ENCODE measurements around the gene RTN4RL1.

RTN4RL1 gene

GRCh38 chr17:1948517-1948825 lies 76.7 kb downstream of the RTN4RL1 start:
- DNase-seq (ENCODE audit: low read depth): no peak

GRCh38 chr17:1947743-1948516 lies 77.2 kb downstream of the RTN4RL1 start:
- DNase-seq (ENCODE audit: low read depth): no peak

- DNase-seq (ENCODE audit: low read depth): no peak
Observed at GRCh38 chr17:1947229-1947742, 77.8 kb downstream of the RTN4RL1 start.

- DNase-seq (ENCODE audit: low read depth): no peak
Observed at GRCh38 chr17:1946021-1946932, 78.9 kb downstream of the RTN4RL1 start.

DNA sequence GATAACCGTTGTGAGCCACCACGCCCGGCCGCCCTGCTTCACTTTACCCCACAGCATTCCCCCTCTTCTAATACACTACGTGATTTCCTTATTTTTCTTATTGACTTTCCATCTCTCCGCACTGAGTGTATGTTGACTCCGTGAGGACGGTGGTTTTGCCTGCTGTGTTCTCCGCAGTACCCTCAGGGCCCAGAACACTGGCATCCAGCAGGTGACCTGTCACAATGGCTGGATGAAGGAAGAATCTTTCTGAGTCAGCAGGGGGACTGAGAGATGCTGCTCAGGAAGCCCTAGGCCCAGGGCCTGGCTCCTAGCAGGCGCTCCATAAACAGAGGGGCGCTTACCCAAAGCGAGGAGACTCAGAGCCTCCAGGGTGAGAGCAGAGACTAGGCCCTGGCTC lies 79.5 kb downstream of the RTN4RL1 start:
- no peak for DNase-seq (ENCODE audit: low read depth)

DNA sequence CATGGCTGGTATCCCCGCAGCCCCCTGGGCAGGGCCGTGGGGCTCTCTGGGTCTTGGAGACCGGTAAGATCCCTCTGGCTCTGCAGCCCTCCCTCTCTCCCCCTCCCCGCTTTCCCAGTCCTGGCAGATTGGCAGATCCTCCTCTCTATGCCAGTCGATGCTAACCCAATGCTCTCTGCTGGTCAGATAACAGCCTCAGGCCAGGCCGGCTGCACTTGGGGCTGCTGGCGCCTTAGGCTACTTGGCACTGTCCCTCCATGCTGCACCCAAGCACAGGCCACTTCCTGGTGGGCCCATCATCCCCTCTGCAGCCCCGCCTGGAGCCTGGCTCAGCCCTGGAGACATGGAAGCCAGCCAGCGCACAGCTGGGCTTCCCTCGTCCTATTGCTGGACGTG lies 81.7 kb downstream of the RTN4RL1 start:
- DNase-seq (ENCODE audit: low read depth): no peak

DNA sequence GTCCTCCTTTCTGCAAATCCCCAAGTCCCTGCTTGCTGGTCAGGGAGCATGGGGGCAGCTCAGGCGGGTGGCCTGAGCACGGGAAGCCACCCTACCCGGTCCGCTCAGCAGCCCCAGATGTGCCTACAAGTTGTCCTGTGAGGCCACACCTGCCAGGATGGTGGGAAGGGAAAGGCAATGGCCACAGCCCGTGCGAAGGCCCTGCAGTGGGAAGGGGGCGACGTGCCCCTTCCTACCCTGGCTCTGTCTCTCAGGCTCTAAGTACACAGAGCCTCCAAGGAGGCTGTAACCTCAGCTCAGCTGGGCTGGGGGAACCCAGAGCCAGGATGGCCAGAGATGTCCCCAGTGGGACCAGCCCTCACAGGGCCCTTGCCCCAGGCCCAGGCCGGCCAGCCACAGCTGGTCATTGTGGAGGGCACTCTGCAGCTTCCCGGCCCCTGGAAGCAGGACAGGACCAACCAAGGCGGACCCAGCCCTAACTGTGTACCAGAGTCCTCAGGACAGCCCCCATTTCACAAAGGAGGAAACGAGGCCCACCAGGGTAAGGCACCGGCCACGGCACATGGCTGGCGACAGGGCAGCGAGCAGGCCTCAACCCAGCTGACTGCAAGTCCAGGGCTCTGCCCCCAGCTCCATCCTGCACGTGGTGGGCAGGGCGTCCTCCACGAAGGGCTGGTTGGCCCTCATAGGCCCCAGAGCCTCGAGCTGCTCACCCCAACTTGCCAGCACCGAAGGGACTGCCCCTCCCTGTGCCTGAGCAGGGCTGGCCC lies 82.3 kb downstream of the RTN4RL1 start:
- DNase-seq (ENCODE audit: low read depth): no peak

DNA sequence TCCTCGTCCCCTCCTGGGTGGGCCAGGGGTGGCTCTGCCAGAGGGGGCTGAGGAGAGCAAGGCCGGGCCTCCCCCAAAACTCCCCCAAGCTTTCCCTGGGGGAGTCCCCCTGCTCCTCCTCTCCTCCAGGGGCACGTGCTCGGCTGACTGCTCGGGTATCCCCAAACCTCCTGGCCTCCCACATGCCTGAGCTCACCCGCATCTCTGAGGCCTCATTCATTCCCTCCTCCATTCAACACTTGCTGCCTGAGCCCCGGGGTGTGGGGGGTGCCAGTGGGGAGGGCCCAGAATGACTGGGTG lies 83.1 kb downstream of the RTN4RL1 start:
- DNase-seq (ENCODE audit: low read depth): no peak

GRCh38 chr17:1941272-1942065 lies 83.7 kb downstream of the RTN4RL1 start:
- no peak for DNase-seq (ENCODE audit: low read depth)

DNA sequence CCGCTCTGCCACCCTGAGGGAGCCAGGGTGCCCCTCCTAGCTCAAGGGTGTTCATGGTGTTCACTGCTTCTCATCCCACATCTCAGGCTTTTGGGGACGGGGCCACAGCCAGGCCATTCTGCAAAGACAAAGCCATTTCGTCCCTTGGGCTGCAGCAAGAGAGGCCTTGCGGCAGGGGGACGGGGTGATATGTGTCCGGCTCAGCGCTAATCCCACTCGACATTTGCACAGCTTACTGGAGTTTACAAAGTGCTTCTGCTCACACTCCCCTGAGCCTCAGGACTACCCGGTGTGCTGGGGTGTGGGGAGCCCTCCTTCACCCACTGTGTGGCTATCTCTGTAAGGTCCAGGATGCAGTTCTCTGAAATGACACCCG lies 84.3 kb downstream of the RTN4RL1 start:
- DNase-seq (ENCODE audit: low read depth): no peak

- no peak for DNase-seq (ENCODE audit: low read depth)
Observed at GRCh38 chr17:1939981-1940809, 84.9 kb downstream of the RTN4RL1 start.

GRCh38 chr17:1937461-1937860 lies 87.7 kb downstream of the RTN4RL1 start:
- no peak for DNase-seq (ENCODE audit: low read depth)

- DNase-seq (ENCODE audit: low read depth): no peak
Observed at GRCh38 chr17:1936766-1937165, 88.4 kb downstream of the RTN4RL1 start.

GRCh38 chr17:1934901-1935300 lies 90.2 kb downstream of the RTN4RL1 start:
- no peak for DNase-seq (ENCODE audit: low read depth)

- DNase-seq (ENCODE audit: low read depth): no peak
Observed at GRCh38 chr17:1933875-1934715, 91.0 kb downstream of the RTN4RL1 start.

- DNase-seq (ENCODE audit: low read depth): no peak
Observed at GRCh38 chr17:1931844-1932579, 93.1 kb downstream of the RTN4RL1 start.

DNA sequence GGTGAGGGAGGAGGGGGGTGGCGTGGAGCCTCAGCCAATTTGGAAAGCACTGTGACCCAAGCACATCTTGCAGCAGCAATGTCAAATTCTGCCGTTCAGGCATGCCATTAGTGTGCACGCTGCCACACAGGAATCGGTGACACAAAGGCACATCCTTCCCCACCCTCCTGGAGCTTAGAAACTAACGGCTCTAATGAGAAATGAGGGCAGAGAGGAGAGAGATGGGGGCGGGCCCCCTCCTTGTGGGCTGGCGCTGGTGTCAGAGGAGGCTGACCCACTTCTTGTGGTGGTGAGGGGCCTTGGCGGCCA lies 94.8 kb downstream of the RTN4RL1 start:
- no peak for DNase-seq (ENCODE audit: low read depth)

DNA sequence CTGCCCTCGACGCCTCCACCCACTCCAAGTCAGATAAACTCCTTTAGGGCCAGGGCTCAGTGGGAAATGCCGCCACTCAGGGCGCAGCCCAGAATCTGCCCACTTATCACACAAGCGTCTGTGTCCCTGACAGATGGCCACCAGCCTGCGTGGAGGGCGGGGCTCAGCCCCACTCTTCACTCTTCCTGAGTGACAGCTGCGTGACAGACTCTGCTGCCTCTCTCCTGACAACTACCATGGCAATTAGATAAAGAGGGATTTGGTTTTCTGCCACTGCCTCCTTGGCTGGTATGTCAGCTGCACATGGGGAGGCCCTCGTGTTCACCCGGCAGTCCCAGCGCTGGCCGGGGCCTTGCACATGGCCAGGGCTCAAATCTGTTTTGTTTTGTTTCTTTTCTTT lies 96.2 kb downstream of the RTN4RL1 start:
- no peak for DNase-seq (ENCODE audit: low read depth)

DNA sequence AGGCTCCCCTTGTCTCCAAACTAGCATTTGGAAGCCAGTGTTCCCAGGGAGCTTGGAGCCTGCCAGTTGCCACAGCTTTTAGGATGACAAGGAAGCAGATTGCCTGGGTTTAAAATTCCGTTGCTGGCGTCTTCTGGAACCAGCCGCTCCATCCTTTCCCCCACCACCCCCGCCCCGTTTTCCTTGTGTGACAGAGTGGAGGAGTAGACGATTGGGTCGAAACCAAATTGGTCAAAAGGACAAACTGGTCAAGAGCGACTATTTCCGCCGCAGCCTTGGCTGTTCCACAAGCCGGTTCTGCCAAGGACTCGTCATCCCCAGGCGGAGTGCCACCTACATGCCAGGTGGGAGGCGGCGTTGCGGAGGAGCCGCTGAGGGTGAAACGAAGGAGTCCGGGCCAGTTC lies 104.2 kb downstream of the RTN4RL1 start:
- no peak for DNase-seq (ENCODE audit: low read depth)

DNA sequence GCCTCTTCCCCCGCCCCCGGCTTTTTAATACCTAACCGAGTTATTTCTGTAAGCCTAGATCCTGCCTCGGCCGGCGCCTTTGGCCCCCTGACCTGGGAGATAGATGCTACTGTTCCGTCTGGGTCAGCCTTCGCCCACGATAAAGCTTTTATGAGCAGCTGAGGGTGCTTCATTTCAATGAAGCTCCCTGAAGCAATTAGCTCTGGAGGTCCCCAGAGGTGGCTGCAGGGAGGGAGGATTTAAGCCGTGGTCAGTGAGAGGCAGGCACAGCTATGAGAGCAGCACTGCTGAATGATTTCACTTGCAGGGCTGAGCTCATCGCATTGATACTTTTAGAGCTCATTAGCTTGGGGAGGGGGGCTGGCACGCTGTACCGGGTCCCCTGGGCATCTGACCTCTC lies 105.9 kb downstream of the RTN4RL1 start:
- no peak for DNase-seq (ENCODE audit: low read depth)
